OCI-LY3 (cell line): ENCODE results near the gene HDHD3.
A peak's percentile ranks its signal among the peaks of the same experiment; 100 is the strongest.

Experiments used
- H2AFZ ChIP-seq: fragments of 200-600, 300-600 bp; shearing (Covaris generic); 2 replicates; pipeline ENCODE4 v1.6.0; 2014; ENCODE audit warnings: antibody characterized with exemption, low read depth, low read length
- H3K27ac ChIP-seq: fragments of 200-600, 300-600 bp; sonication (generic); 2 replicates; pipeline ENCODE4 v1.5.1; 2014; ENCODE audit warnings: mild to moderate bottlenecking, low read length, moderate library complexity, mixed read lengths
- H3K27me3 ChIP-seq: fragments of 200-600, 300-600 bp; sonication (generic); 2 replicates; pipeline ENCODE4 v1.6.1; 2014; ENCODE audit warnings: low read depth, low read length, mixed read lengths
- H3K36me3 ChIP-seq: fragments of 200-600, 300-600 bp; sonication (generic); replicated peaks from 2 replicates; pipeline ENCODE3; 2014; ENCODE audit warnings: low read depth, low read length, mixed read lengths
- H3K4me1 ChIP-seq: fragments of 300-600, 200-600 bp; sonication (generic); 2 replicates; pipeline ENCODE4 v1.6.1; 2014; ENCODE audit warnings: low read length, mixed read lengths
- H3K4me2 ChIP-seq: fragments of 200-600, 300-600 bp; sonication (generic); 2 replicates; pipeline ENCODE4 v1.6.1; 2014; ENCODE audit warnings: low read length, mixed read lengths
- H3K4me3 ChIP-seq: fragments of 300-600, 200-600 bp; sonication (generic); 2 replicates; pipeline ENCODE4 v1.5.1; 2014; ENCODE audit warnings: antibody characterized with exemption, mild to moderate bottlenecking, low read length, moderate library complexity
- H3K79me2 ChIP-seq: fragments of 300-600, 200-600 bp; shearing (Covaris generic); 2 replicates; pipeline ENCODE4 v1.6.1; 2014; ENCODE audit warnings: mild to moderate bottlenecking, low read length, mixed read lengths
- H3K9ac ChIP-seq: fragments of 300-600, 200-600 bp; shearing (Covaris generic); 2 replicates; pipeline ENCODE4 v1.6.0; 2014; ENCODE audit warnings: mild to moderate bottlenecking, low read length, moderate library complexity
- H3K9me3 ChIP-seq: fragments of 200-600, 300-600 bp; shearing (Covaris generic); 2 replicates; pipeline ENCODE4 v1.6.1; 2014; ENCODE audit warnings: low read length, mixed read lengths; ENCODE audit not compliant: insufficient read depth
- H4K20me1 ChIP-seq: fragments of 200-600, 300-600 bp; sonication (generic); 2 replicates; pipeline ENCODE4 v1.6.1; 2016; ENCODE audit warnings: low read length, mixed read lengths; ENCODE audit not compliant: insufficient read depth
- EZH2phosphoT487 ChIP-seq: fragments of 200-600 bp; shearing (Covaris generic); IDR thresholded peaks from 2 replicates; pipeline ENCODE4 v1.6.1; 2018; ENCODE audit warnings: antibody characterized with exemption, mixed run types, low read depth
- TF ChIP-seq, protein P1 (sequence below): fragments of 200-600, 300-600 bp; sonication (generic); IDR thresholded peaks from 2 replicates; pipeline ENCODE4 v1.5.1; 2014; ENCODE audit warnings: antibody characterized with exemption, low read length, low read depth

The HDHD3 gene

DNA sequence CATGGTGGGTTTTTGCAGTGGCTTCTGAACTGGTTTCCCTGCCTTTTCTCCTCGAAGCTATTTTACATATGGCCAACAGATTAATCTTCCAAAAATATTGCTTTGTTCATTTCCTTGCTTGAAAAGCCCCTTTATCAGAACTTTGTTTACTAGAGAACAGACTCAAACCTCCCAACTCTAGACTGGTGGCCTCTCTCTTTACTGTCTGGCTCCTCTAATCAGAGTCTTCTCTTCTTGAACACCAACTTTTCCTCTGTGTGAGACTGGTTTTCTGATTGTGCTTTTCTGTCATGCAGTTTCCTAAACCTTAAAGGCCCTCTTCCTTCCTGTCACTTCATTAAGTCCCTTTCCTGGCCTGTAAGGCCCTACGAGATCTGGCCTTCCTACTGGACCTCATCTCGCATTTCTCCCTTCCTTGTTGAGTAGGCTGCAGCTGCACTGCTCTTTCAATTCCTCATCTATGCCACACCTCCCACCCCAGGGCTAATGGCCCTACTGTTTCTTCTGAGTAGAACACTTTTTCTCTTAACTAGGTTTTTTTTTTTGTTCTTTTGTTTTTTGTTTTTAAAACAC lies 39.4 kb upstream of the HDHD3 start:
- peak overlapping the region; percentile 44 for H3K4me3 ChIP-seq
- no peaks in the 10 kb centered on the region for H3K79me2 ChIP-seq
- H4K20me1 ChIP-seq = no peaks in the 10 kb centered on the region
- no peaks in the 10 kb centered on the region for H3K9me3 ChIP-seq
- peak overlapping the region; percentile 83 for H2AFZ ChIP-seq
- H3K36me3 ChIP-seq = no peaks in the 10 kb centered on the region
- TF ChIP-seq, protein P1, sequence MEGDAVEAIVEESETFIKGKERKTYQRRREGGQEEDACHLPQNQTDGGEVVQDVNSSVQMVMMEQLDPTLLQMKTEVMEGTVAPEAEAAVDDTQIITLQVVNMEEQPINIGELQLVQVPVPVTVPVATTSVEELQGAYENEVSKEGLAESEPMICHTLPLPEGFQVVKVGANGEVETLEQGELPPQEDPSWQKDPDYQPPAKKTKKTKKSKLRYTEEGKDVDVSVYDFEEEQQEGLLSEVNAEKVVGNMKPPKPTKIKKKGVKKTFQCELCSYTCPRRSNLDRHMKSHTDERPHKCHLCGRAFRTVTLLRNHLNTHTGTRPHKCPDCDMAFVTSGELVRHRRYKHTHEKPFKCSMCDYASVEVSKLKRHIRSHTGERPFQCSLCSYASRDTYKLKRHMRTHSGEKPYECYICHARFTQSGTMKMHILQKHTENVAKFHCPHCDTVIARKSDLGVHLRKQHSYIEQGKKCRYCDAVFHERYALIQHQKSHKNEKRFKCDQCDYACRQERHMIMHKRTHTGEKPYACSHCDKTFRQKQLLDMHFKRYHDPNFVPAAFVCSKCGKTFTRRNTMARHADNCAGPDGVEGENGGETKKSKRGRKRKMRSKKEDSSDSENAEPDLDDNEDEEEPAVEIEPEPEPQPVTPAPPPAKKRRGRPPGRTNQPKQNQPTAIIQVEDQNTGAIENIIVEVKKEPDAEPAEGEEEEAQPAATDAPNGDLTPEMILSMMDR = no peak
- no peak for TF ChIP-seq EZH2phosphoT487
- H3K27me3 ChIP-seq = no peaks in the 10 kb centered on the region
- peaks cover 49% of the 10 kb centered on the region for H3K4me1 ChIP-seq
- peak overlapping the region; percentile 70 for H3K9ac ChIP-seq
- H3K4me2 ChIP-seq = peak overlapping the region; percentile 80
- H3K27ac ChIP-seq = peak overlapping the region; percentile 96

- Histone ChIP-seq H3K4me1 (peaks cover 12% of the 10 kb centered on the region), H3K79me2 (peaks cover 27% of the 10 kb centered on the region)
- TF ChIP-seq EZH2phosphoT487 = no peak
- TF ChIP-seq, protein P1 = no peak
Observed at GRCh38 chr9:113410207-113410864, 33.5 kb upstream of the HDHD3 start, which contains the start of the genes C9orf43 and POLE3. Gene C9orf43 (plus strand): TSS chr9:113410747. CDS start chr9:113413494, 2,747 bp downstream. Gene POLE3 (minus strand): TSS chr9:113410675. CDS start chr9:113410293, 382 bp downstream.

GRCh38 chr9:113409883-113410206 lies 33.1 kb upstream of the HDHD3 start:
- peak overlapping the region; percentile 81 for H3K4me3 ChIP-seq
- H3K36me3 ChIP-seq = peaks cover 9% of the 10 kb centered on the region
- H3K27ac ChIP-seq = peak overlapping the region; percentile 87
- H3K79me2 ChIP-seq = peaks cover 27% of the 10 kb centered on the region
- H3K27me3 ChIP-seq = no peaks in the 10 kb centered on the region
- peak overlapping the region; percentile 92 for H3K4me2 ChIP-seq
- H3K9ac ChIP-seq = peak overlapping the region; percentile 96
- no peaks in the 10 kb centered on the region for H4K20me1 ChIP-seq
- peaks cover 12% of the 10 kb centered on the region for H3K4me1 ChIP-seq
- no peaks in the 10 kb centered on the region for H3K9me3 ChIP-seq
- no peak for TF ChIP-seq EZH2phosphoT487
- TF ChIP-seq, protein P1 = no peak
- no peak overlapping the region; the same call in 1 of the 2 replicates for H2AFZ ChIP-seq

More at GRCh38 chr9:113410207-113410864, 33.5 kb upstream of the HDHD3 start, which contains the start of the genes C9orf43 and POLE3:
- H3K4me3 ChIP-seq = peak within 1 kb of the TSS; percentile 81
- H3K27ac ChIP-seq = peak within 1 kb of the TSS; percentile 87
- H3K9ac ChIP-seq = peak within 1 kb of the TSS; percentile 96
- no peaks in the 10 kb centered on the region for H4K20me1 ChIP-seq
- peak within 1 kb of the TSS; percentile 92 for H3K4me2 ChIP-seq
- peaks cover 9% of the 10 kb centered on the region for H3K36me3 ChIP-seq
- H2AFZ ChIP-seq = no peak within 1 kb of the TSS; the same call in 1 of the 2 replicates
- no peaks in the 10 kb centered on the region for H3K9me3 ChIP-seq
- no peaks in the 10 kb centered on the region for H3K27me3 ChIP-seq

GRCh38 chr9:113409481-113409880 lies 32.7 kb upstream of the HDHD3 start:
- Histone ChIP-seq H3K36me3 (peaks cover 9% of the 10 kb centered on the region), H3K79me2 (peaks cover 27% of the 10 kb centered on the region), H3K9ac (peak overlapping the region; percentile 96), H3K4me2 (peak overlapping the region; percentile 92), H3K9me3 (no peaks in the 10 kb centered on the region), H3K4me1 (peaks cover 12% of the 10 kb centered on the region), H3K4me3 (peak overlapping the region; percentile 81), H3K27ac (peak overlapping the region; percentile 87), H2AFZ (no peak overlapping the region), H3K27me3 (no peaks in the 10 kb centered on the region), H4K20me1 (no peaks in the 10 kb centered on the region)
- TF ChIP-seq, protein P1 = no peak
- TF ChIP-seq EZH2phosphoT487 = no peak
